ENCODE data around the gene MYO9B. TPM values are rescaled to one million over a fixed set of nuclear protein-coding genes. Genes with fewer than 3 reads are reported as not detected.

The MYO9B gene
- total and polyA plus RNA-seq, 2 experiments from 2014 or later: 29.9 to 32.4 TPM

GRCh38 chr19:17262557-17262956, 187.0 kb downstream of the MYO9B start:
- DNase-seq (ENCODE audit: low spot score): no peak
- H3K4me2 ChIP-seq: no peak overlapping the region
- H3K36me3 ChIP-seq (replicated peaks; ENCODE audit: insufficient read depth, low read depth): no peaks in the 10 kb centered on the region
- H3K27me3 ChIP-seq: no peaks in the 10 kb centered on the region
- no peaks in the 10 kb centered on the region for H3K9me3 ChIP-seq (ENCODE audit: low read depth)
- 85% methylated on average over 14 of the region's 16 CpGs for WGBS (ENCODE audit: low lambda C conversion rate, missing lambda C conversion rate)
- no peaks in the 10 kb centered on the region for H3K4me1 ChIP-seq (ENCODE audit: insufficient read depth)
- no peak overlapping the region for H2AFZ ChIP-seq
- TF ChIP-seq EZH2phosphoT487 (IDR thresholded peaks at IDR 0.05; ENCODE audit: low read depth, severe bottlenecking, unreplicated experiment): no peak
- no peak for TF ChIP-seq CTCF (IDR thresholded peaks at IDR 0.05; ENCODE audit: poor library complexity)
- TF ChIP-seq EZH2 (IDR thresholded peaks at IDR 0.05; ENCODE audit: borderline replicate concordance): no peak
- H3K4me3 ChIP-seq: no peak overlapping the region
- no peak overlapping the region for H3K27ac ChIP-seq
- no peaks in the 10 kb centered on the region for H3K9me2 ChIP-seq (replicated peaks; ENCODE audit: insufficient read depth)
- H3K79me2 ChIP-seq: no peaks in the 10 kb centered on the region
- H4K20me1 ChIP-seq (ENCODE audit: insufficient read depth, poor library complexity, severe bottlenecking): no peaks in the 10 kb centered on the region

Other genes starting within 250 kb of the MYO9B start
- gene SIN3B, start 246.4 kb upstream of the MYO9B start, total RNA-seq: 17.9 and 21.9 TPM in 2 replicates
- gene SIN3B, start 246.4 kb upstream of the MYO9B start, polyA plus RNA-seq: 17.0 and 30.1 TPM in 2 replicates
- 0.12 and 0.13 TPM in 2 replicates for gene F2RL3, start 186.8 kb upstream of the MYO9B start, total RNA-seq
- gene F2RL3, start 186.8 kb upstream of the MYO9B start, polyA plus RNA-seq: 0.08 and 0.57 TPM in 2 replicates
- 9.3 and 17.6 TPM in 2 replicates for gene CPAMD8, start 49.0 kb upstream of the MYO9B start, total RNA-seq
- 7.9 and 8.7 TPM in 2 replicates for gene CPAMD8, start 49.0 kb upstream of the MYO9B start, polyA plus RNA-seq
- 2.8 and 6.3 TPM in 2 replicates for gene HAUS8, start 325 bp upstream of the MYO9B start, total RNA-seq
- gene HAUS8, start 325 bp upstream of the MYO9B start, polyA plus RNA-seq: 5.5 and 8.5 TPM in 2 replicates
- gene USE1, start 139.6 kb downstream of the MYO9B start, total RNA-seq: 22.4 and 26.9 TPM in 2 replicates
- 42.6 and 46.7 TPM in 2 replicates for gene USE1, start 139.6 kb downstream of the MYO9B start, polyA plus RNA-seq
- 9.5 and 15.3 TPM in 2 replicates for gene OCEL1, start 150.4 kb downstream of the MYO9B start, total RNA-seq
- 44.7 and 47.7 TPM in 2 replicates for gene OCEL1, start 150.4 kb downstream of the MYO9B start, polyA plus RNA-seq
- gene NR2F6, start 170.1 kb downstream of the MYO9B start, total RNA-seq: 116 and 133 TPM in 2 replicates
- 157 and 169 TPM in 2 replicates for gene NR2F6, start 170.1 kb downstream of the MYO9B start, polyA plus RNA-seq
- 3.0 TPM in 1 of 2 replicates, not detected in the other for gene USHBP1, start 189.0 kb downstream of the MYO9B start, total RNA-seq
- gene USHBP1, start 189.0 kb downstream of the MYO9B start, polyA plus RNA-seq: 0.98 and 1.2 TPM in 2 replicates
- gene BABAM1, start 191.7 kb downstream of the MYO9B start, total RNA-seq: 63.8 and 71.4 TPM in 2 replicates
- 94.1 and 97.9 TPM in 2 replicates for gene BABAM1, start 191.7 kb downstream of the MYO9B start, polyA plus RNA-seq
- 0.28 and 0.90 TPM in 2 replicates for gene ANKLE1, start 206.1 kb downstream of the MYO9B start, total RNA-seq
- 0.29 and 0.58 TPM in 2 replicates for gene ANKLE1, start 206.1 kb downstream of the MYO9B start, polyA plus RNA-seq
- 12.9 and 15.9 TPM in 2 replicates for gene ABHD8, start 227.6 kb downstream of the MYO9B start, total RNA-seq
- 17.6 and 19.3 TPM in 2 replicates for gene ABHD8, start 227.6 kb downstream of the MYO9B start, polyA plus RNA-seq
- gene MRPL34, start 230.1 kb downstream of the MYO9B start, total RNA-seq: 47.7 and 61.1 TPM in 2 replicates
- gene MRPL34, start 230.1 kb downstream of the MYO9B start, polyA plus RNA-seq: 113 and 131 TPM in 2 replicates
- 29.4 and 43.1 TPM in 2 replicates for gene DDA1, start 233.8 kb downstream of the MYO9B start, total RNA-seq
- gene DDA1, start 233.8 kb downstream of the MYO9B start, polyA plus RNA-seq: 59.4 and 60.0 TPM in 2 replicates

Measured in hepatocyte (in vitro differentiated cells).